ENCODE results near the gene TMEM14B.
"Not testable (repeated sequence)": the region's sequence is repeated elsewhere in the genome, so short reads cannot be mapped to it uniquely, and the experiment has no call there.

The TMEM14B gene

DNA sequence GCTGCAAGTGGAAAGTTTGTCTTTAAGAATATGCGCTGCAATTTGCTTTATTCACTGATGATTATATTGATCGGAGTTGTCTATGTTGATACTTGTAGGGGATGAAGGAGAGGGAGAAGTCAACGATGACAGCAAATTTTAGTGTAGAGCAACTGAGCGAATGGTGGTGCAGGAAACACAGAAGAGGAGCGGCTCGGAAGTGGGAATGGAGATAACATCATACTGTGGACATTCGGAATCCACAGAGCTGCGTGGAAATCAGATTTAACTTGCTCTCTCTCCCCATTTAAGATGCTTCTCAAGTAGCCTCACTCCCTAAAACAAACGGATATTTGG is 722 bp upstream of the TMEM14B start:
- no peak for DNase-seq

DNA sequence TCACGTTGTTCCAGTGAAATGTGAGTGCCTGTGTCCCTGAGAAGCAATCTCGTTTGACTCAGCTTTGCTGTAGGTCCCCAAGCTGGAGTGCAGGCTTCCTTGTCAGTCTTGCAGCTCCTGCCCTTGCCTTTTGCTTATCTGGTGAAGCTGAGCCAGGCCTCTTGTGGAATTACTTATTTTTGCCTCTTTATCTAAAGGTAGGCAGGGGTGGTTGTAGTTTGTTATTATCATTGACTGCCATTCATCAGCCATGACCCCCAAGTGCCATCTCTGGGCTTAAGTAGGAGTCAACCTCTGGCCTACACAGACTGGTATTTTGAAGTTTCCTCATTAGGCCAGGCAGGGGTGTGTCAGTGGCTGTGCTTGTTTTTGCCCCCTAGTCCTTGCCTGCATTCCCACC is 2.1 kb downstream of the TMEM14B start:
- no peak for DNase-seq

DNA sequence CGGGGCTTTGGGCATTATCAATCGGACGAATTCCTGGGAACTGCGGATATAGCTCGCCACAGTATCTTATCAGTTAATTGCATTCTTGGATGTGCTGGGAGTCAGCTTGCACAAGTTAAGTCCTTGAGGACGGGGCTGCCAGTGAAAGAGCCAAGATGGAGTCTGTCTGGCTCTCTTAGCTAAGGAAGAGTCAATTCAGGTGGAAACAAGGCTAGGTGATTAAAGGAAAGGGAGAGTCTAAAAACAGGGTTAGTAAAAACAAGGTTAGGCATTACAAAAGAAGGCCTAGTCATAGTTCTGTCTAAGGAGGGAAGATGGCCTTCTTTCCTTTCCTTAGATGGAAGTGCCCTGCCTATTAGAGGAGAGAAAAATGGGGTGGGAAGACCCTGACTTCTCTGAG is 3.0 kb downstream of the TMEM14B start:
- DNase-seq: not testable (repeated sequence)

DNA sequence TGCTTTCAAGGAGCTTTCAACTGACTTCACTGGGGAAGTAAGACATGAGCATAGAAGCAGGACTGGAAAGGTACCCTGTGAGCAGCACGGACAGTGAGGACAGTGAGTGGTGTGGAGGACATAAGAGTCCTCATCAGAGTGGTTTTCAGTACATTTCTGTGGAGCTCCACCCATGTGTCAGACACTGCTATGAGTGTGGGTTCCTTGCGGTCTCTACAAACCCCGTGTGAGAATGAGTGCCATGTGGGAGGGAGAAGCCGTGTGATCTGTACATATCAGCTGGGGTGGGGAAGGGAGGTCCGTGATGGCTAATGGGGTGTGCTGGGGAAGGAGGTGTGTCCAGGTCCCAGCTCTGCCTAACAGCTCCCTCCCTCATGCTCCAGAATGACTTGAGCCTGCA is 4.2 kb downstream of the TMEM14B start:
- not testable (repeated sequence) for DNase-seq

DNA sequence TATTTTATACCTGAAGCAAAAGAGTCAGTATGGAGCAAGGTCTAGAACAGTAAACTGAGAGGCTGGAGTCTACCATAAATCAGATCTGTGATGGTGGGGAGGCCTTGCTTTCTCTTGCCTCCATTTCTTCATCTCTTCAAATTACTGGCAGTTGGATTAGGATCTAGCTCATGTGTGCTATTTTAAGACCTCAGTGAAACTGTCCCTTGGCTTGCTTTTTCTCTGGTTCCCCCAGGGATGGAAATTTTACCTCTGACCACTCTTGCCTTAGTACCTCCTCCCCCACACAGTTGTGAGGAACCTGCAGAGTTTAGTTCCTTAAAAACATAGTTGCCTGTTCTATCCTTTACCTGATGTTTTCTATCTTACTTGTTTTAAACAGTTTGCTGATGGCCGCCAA is 8.5 kb downstream of the TMEM14B start:
- no peak for DNase-seq

DNA sequence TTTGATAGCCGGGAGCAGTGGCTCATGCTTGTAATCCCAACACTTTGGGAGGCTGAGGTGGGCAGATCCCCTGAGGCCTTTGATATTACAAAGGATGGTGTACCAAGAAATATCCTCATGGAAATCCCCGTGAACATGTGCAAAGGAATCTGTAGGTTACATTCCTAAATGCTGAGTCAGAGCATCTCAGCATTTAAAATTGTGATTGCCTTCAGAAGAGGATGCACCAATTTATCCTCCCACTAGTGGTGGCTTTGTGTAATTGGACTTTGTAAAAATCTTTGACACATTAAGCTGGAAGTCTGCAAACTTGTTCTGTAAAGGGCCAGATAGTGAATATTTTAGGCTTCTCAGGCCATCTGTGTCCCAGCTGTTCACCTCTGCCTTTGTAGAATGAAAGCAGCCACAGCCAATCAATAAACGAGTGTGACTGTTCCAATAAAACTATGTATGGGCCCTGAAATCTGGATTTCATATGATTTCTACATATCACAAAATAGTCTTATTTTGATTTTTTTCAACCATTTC is 11.8 kb downstream of the TMEM14B start:
- peak in 1 of 14 donors; percentile 5 for DNase-seq

DNA sequence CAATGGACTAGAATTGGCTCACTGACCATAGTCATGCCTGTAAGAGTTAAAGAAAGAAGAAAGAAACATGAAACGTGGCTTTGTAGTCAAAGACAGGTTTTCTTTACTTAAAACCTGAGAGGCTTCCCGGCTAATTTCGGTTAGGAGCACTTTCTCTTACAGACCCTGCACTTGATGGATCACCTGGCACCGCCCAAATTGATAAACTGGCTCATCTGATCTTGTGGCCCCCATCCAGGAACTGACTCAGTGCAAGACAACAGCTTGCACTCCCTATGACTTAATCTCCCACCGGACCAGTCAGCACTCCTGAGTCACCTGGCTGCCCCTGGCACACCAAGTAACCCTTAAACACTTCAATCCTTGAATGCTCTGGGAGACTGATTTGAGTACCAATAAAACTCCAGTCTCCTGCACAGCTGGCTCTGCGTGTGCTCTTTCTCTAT is 12.3 kb downstream of the TMEM14B start:
- peak in 2 of 14 donors; percentile 6 to 12 for DNase-seq

DNA sequence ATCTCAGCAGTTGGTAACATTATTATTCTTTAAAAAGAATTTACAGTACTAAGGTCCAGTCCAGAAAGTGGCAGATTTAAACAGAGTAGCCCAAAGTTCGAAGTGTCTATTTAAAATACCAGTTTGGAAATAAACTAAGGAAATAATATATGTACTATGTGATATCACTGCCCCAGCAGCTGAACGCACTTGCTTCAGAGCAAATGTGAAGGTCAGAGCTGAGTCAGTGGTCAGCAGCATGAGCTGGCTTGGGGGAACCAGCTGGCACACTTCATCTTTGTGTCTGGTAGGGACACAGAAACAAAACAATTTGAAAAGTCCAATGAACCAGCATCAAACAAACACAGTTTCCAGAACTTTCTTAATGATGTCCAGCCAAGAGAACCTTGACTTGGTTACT is 15.4 kb downstream of the TMEM14B start:
- peak in 1 of 14 donors; percentile 55 for DNase-seq

DNA sequence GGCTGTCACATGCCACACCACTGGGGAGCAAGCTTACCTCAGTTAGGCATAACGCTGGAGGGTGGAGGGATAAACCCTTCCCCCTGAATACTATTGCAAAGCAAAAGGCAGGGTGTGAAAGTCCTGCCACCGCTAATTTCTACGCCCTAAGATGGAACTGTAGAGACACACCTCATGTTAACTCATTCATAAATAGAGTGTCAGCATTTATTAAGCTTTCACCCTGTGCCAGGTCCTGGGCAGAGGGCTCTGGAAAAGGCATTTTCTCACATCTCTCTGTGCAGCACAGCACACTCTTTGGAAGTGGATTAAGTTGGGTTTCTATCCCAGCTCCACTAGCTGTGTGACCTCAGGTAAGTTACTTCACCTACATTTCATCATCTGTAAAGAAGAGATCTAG is 21.8 kb downstream of the TMEM14B start:
- DNase-seq: no peak

DNA sequence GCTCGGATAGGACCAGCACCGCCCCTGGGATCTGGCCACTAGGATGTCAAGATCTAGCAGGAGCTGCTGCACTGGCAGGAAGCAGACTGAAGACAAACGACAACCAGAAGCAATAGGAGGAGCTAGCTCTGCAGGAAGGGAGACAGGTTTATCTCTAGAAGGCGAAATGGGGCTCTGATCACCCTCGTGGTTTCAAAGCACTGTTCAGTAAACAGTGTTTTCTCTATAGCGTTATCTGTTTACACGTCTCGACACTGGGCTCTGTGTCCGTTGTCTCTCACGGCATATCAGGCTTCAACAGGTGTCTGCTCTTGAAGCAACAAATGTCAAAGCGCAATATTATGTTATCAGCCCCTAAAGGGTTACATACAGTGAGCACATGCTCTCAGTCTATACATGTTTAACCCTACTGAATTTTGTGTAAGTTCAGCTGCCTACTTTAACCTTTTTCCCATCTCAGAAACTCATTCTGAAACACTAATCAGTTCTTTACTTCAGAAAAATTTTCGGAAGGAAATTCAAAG is 23.8 kb downstream of the TMEM14B start:
- DNase-seq: no peak

DNA sequence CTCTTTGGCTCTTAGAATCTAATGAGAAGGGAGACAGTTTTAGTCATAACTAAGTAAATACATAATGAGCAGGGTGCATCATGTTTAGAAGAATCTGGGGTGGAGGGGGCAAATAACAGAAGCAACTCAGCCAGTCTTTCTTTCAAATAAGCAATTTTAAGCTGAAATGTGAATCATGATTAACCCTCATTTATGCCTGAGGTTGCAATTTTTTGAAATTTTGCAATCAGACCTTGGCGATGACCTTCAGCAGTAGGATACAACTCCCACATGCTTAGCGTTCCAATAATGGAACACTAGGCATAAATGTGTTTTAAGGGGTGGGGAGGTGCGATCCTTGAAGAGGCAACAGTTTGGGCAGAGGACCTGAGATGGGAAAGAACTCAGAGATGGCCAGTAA is 30.6 kb downstream of the TMEM14B start:
- no peak for DNase-seq

DNA sequence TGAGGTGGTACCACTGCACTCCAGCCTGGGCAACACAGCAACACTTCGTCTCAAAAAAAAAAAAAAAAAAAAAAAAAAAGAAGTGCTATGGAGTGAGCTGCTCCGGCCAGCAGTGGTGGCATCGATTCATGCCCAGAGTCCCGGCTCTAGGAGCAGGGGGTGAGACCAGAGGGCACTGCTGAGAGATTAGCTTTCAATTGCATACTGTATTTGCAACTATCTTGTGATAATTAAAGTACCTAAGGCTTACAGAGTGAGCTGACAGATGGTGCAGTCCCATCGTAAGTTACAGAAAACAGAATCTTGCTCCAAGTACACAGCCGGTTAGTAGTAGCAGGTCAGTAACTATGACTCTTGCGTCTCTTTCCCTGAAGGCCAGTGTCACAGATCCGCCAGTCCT is 31.5 kb downstream of the TMEM14B start:
- no peak for DNase-seq

DNA sequence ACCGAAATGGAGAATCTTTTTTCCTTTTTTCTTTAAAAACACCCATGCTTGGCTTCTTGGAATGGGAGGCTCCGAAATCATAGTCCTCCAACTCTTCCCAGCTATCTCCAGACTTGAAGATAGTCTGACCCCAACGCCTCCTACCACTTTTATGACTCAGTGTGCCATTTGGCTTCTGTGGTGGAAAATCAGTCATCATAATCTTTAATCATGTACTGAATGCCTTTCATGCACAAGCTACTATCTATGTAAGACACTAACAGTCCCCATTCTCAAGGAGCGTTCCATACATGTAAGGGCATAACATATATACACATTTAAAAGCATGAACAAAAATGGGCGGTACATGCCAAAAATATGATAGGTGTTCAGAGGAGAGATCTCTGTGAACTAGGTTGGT is 44.1 kb downstream of the TMEM14B start:
- no peak for DNase-seq

DNA sequence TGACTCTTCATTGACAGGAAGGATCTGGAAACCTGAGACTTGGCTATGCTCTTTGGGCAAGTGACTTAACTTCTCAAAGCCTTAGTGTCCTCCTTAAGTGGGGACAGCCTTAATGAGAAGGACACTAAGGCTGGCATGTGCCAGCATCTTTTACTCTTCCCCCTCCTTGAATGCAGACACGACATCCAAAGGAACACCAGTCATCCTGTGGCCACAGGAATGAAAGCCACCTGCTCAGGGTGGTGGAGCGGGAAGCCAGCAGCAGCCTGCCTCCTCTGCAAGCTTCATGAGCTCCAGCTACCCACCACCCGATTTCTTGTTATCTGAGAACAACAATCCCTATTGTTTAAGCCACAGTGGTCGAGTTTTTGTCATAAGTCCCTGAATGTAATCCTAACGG is 44.5 kb downstream of the TMEM14B start:
- no peak for DNase-seq

DNA sequence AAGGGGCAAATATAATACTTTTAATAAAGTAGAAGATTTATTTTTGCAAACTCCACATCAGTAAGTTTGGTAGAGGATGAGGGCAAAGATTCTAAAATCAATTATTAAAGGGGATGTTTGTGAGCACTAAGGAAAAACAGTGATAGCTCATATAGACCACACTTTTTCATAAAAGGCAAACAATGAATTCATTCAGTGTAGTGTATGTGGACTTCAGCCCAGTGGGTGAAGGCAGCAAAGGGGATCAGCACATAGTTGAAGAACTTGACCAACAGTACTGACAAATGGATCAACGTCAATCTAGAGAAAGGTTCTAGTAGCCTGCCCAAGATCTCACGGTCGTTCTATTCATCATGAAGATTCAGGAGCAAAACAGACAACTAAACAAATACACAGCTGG is 45.4 kb downstream of the TMEM14B start:
- no peak for DNase-seq

DNA sequence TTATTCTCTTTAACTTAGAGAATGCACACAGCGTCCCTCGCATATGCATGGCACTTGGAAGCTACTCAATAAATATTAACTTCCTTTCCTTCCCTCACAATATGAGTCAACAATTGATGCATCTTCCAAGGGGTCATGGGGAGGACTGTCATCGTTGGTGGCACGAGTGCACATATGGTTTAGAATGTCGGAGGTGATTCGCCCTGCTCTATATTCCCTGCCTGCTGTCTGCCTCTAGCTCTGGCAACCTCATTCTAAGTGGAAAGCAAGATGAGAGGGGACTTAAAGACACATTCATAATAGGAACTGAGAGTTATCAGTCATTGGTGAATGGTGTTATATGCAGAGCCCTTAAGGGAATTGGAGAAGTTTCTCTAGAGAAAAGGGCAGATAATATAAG is 46.1 kb downstream of the TMEM14B start:
- DNase-seq: no peak

DNA sequence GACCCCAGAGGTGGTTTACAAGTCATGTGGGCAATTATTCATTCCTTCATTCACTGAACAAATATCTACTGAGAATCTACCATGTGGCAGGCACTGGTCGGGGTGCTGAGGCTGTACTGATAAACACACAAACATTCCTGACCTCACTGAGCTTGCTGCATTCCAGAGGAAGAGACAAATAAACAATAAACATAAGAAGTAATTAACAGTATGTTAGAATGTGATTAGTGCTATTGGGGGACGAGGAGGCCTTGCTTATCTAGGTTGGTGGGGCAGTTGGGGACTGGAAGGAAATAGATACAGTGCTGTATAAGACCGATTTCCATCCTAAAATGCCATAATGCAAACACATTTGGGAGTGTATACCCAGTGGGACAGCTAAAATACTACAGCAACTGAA is 46.6 kb downstream of the TMEM14B start:
- DNase-seq: no peak

DNA sequence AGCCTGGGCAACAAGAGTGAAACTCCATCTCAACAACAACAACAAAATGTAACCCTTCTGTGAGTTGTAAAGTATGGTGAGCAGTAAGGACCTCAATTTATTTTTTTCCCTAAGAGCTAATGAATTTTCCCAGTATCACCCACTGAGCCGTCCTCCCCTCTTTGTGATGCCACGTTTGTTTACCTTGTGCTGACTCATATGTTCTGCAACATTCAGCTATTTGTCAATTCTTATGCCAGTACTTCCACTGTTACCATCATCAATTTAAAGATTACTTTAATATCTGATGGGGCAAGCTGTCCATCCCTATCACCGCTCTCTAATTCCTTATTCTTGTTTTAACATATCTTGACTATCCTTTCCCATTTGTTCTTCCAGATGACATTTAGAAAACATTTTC is 53.2 kb downstream of the TMEM14B start:
- no peak for DNase-seq

DNA sequence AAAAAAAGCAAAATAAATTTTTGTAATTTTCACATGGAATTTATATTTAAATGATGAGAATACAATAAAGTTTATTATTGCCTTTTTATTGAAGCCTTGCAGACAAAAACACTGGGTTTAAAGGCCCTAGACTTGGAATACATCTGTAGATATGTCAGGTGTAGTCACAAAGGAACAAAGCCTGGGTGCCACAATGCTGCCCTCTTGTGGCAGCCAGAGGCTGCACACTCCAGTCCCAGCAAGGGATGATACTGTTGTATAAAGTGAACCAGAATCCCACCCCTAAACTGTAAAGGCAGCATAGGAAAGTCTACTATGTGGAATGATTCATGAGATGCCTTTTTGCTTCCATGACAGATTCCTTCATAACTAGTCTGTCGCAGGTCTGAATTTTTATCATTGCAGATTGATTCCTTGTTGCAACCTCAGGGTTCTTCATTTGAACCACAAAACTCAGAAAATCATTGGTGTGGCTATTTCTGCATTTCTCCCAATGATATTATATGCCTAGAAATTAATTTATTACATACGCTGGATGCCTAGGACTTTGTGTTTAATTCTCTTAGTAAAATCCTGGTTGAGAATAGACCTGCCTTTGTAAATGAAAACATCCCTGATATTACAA is 53.7 kb downstream of the TMEM14B start:
- peak in 11 of 14 donors; percentile 0 to 49 (median 15) for DNase-seq
